Psoas muscle (tissue), 8 donors: ENCODE data around the gene KEL. TPM values are rescaled to one million over a fixed set of nuclear protein-coding genes. Genes with fewer than 3 reads are reported as not detected.

Experiments used
- ATAC-seq, 4 donors: fragments of 200-7000 bp; cut with Tn5 transposase; one replicate each; pipeline ENCODE4 v1.9.1; 2020; ENCODE audit warnings: moderate library complexity in 3 of 4, mild to moderate bottlenecking in 2 of 4
- DNase-seq, 2 donors: peaks; one replicate each; pipeline ENCODE4 v3.0.0-alpha.2; 2020
- H3K27ac ChIP-seq: fragments of 200-600 bp; one replicate; pipeline ENCODE4 v1.8.0; 2022
- H3K27me3 ChIP-seq, 3 donors: fragments of 200-600 bp in 1 of 3; one replicate each; pipeline versions ENCODE4 v1.6.1 to v1.8.0; 2013 to 2022; ENCODE audit warnings: low read length in 2 of 3, mild to moderate bottlenecking in 2 of 3, moderate library complexity in 1 of 3; ENCODE audit not compliant: insufficient read depth in 3 of 3
- H3K36me3 ChIP-seq, 2 donors: fragments of 200-600 bp in 1 of 2; one replicate each; pipeline versions ENCODE4 v1.6.1 to v1.8.0; 2013 to 2022; ENCODE audit warnings: low read depth in 1 of 2, mild to moderate bottlenecking in 1 of 2, moderate library complexity in 1 of 2; ENCODE audit not compliant: insufficient read depth in 1 of 2
- H3K4me1 ChIP-seq: fragments of 200-600 bp; one replicate; pipeline ENCODE4 v1.8.0; 2022
- H3K4me3 ChIP-seq: fragments of 200-600 bp; one replicate; pipeline ENCODE4 v1.8.0; 2022; ENCODE audit warnings: mild to moderate bottlenecking
- H3K9me3 ChIP-seq: fragments of 200-600 bp; one replicate; pipeline ENCODE4 v1.8.0; 2022
- WGBS, 3 donors: extraction: QIAGEN DNeasy Blood & Tissue Kit; methylation state at CpG; one replicate each; pipeline versions ENCODE4 v1.1.6 to v1.1.7; 2013; 5-methylcytosine and 5-hydroxymethylcytosine counted together
- intact Hi-C, 2 donors: fragments of 100-400 bp; cut with DNase I; formaldehyde crosslinking; loops; one replicate each; pipeline versions ENCODE4 v1.11.0 to v1.14.2; 2022
- polyA plus RNA-seq, 3 donors: library from polyadenylated mRNA; stranded (reverse); fragments of 200-250 nt; gene quantifications; one replicate each; pipeline ENCODE4 v1.2.3, GENCODE V29; 2013
- total RNA-seq, 4 donors: library from RNA; stranded (reverse); fragmentation: NEBNext Ultra II Directional in 2 of 4; extraction: Animal tissue kit (Norgen Biotek cat#: 25700) in 2 of 4; gene quantifications; one replicate each; pipeline versions ENCODE4 v1.2.1 to v1.2.4, GENCODE V29; 2021 to 2023
- TF ChIP-seq, protein P1 (sequence below): fragments of 200-600 bp; IDR thresholded peaks from one replicate; pipeline ENCODE4 v1.8.0; 2022; ENCODE audit warnings: antibody characterized with exemption
- donor health status: healthy with polysubstance abuse.
- donor health status: DM: no; HTN: no; CAD: no; lungs with moderate emphysema.
- donor health status: Bipolar disorder and iron deficiency.
- donor health status: healthy.
- donor health status: DM: yes; HTN: yes; CAD: no.
- donor health status: DM: no; HTN: no; CAD: no.
- donor health status: DM: no; HTN: no; CAD: no.
- donor health status: DM: yes; HTN: yes; CAD: no.

The KEL gene
- total and polyA plus RNA-seq, 7 donors: 0.01 to 0.69 (median 0.30) TPM; not detected in 2

DNA sequence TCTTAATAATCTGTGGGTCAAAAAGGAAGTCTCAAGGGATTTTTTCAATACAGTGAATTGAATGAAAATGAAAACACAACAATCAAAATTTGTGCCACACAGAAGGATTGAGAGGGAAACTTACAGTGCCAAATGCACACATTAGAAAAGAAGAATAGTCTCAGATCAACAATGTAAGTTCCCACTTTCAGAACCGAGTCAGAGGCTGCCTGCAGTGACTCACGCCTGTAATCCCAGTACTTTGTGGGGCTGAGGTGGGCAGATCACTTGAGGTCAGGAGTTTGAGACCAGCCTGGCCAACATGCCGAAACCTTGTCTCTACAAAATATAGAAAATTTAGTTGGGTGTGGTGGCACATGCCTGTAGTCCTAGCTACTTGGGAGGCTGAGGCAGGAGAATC lies 12.5 kb upstream of the KEL start:
- no peak for ATAC-seq
- TF ChIP-seq, protein P1, sequence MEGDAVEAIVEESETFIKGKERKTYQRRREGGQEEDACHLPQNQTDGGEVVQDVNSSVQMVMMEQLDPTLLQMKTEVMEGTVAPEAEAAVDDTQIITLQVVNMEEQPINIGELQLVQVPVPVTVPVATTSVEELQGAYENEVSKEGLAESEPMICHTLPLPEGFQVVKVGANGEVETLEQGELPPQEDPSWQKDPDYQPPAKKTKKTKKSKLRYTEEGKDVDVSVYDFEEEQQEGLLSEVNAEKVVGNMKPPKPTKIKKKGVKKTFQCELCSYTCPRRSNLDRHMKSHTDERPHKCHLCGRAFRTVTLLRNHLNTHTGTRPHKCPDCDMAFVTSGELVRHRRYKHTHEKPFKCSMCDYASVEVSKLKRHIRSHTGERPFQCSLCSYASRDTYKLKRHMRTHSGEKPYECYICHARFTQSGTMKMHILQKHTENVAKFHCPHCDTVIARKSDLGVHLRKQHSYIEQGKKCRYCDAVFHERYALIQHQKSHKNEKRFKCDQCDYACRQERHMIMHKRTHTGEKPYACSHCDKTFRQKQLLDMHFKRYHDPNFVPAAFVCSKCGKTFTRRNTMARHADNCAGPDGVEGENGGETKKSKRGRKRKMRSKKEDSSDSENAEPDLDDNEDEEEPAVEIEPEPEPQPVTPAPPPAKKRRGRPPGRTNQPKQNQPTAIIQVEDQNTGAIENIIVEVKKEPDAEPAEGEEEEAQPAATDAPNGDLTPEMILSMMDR: no peak
- WGBS, 3 donors: 79 to 84% (median 82%) methylated on average over 3 of the region's 3 CpGs
- intact Hi-C loops: no loop called here
- peaks cover 8% of the 10 kb centered on the region for H3K9me3 ChIP-seq
- H3K36me3 ChIP-seq: no peaks in the 10 kb centered on the region
- H3K4me1 ChIP-seq: no peaks in the 10 kb centered on the region
- no peak overlapping the region for H3K27ac ChIP-seq
- no peak overlapping the region for H3K4me3 ChIP-seq
- no peak for DNase-seq
- H3K27me3 ChIP-seq: no peaks in the 10 kb centered on the region

DNA sequence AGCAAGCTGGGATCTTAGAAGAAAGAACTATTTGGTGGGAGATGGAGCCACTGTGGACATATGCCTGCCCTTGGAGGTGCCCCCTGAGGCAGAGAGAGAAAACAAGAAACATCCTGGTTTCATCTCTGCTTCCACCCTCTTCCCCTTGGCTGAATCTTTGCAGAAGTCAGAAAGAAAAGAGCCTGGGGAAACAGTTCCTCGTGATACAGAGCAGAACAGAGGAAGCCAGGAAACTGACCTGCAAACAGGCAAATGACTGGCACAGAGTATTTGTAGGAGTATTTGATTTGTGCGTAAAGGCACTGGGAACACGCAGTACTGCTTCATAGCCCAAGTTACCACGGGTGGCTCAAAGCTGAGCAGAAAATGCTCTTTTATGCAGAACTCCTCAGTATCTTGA lies 7.0 kb upstream of the KEL start:
- TF ChIP-seq, protein P1: no peak
- Histone ChIP-seq H3K27ac (no peak overlapping the region), H3K4me3 (no peak overlapping the region), H3K27me3 (no peaks in the 10 kb centered on the region), H3K4me1 (no peaks in the 10 kb centered on the region), H3K9me3 (no peaks in the 10 kb centered on the region), H3K36me3 (no peaks in the 10 kb centered on the region)
- 54 to 65% (median 55%) methylated on average over 4 of the region's 4 CpGs for WGBS, 3 donors
- ATAC-seq: no peak
- DNase-seq: no peak
- intact Hi-C loops: no loop called here

DNA sequence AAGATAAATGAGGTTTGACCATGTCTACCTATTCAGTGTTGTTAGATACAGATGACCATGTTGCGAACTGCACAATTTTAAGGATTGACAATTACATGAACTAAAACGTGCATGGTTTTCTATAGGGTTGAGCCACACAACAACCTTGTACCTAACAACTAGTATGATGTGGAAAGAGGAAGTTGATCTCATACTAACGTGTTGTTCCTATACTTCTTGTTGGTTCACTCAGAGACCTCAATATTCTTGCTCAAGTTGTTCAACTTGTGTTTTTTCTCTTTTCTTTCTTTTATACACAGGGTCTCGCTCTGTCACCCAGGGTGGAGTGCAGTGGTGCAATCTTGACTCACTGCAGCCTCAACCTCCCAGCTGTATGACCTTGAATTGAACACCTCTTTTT lies 6.1 kb upstream of the KEL start:
- Histone ChIP-seq H3K27ac (no peak overlapping the region), H3K27me3 (no peaks in the 10 kb centered on the region), H3K9me3 (no peaks in the 10 kb centered on the region), H3K4me3 (no peak overlapping the region), H3K4me1 (no peaks in the 10 kb centered on the region), H3K36me3 (no peaks in the 10 kb centered on the region)
- TF ChIP-seq, protein P1: no peak
- ATAC-seq: no peak
- intact Hi-C loops: no loop called here
- WGBS, 3 donors: 85 to 91% (median 85%) methylated on average over 4 of the region's 4 CpGs
- no peak for DNase-seq

DNA sequence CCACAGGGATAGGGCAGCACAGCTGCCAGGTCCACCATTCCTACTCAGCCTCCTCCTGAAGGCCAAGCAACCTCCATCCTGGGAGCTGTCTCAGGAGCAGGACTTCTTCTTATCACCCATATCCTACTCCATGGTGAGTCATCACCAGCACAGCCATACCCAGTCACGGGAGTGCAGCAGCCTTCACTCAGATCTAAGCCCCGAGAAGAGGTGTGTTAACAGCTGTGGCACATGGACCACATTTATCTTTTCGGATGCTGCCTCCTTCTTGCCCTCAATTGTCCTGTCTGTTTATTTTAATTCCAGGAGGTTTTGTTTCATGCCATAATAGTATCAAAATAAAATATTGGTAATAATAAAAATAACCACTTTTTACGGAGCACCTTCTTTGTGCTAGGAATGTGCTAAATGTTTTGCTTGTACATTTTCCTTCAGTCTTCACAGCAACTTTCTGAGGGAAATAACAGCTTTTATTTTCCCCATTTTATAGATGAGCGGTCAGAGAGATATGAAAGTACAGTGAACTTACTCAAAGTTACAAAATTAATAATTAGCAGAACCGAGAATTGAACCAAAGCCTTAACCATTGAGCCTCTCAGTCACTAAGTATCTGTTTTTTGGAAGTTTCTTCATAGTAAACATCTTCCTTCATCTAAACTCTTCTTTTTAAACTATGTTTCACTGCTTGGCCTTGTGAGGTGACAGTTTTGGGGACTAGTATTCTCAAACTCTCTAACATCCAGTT lies 2.5 kb upstream of the KEL start:
- DNase-seq (no peak), ATAC-seq (no peak)
- H3K4me3 ChIP-seq: no peak overlapping the region
- TF ChIP-seq, protein P1: no peak
- no peaks in the 10 kb centered on the region for H3K4me1 ChIP-seq
- H3K27me3 ChIP-seq: no peaks in the 10 kb centered on the region
- 75 to 79% (median 78%) methylated on average over 6 of the region's 6 CpGs for WGBS, 3 donors
- no peak overlapping the region for H3K27ac ChIP-seq
- H3K9me3 ChIP-seq: no peaks in the 10 kb centered on the region
- intact Hi-C loops: no loop called here
- no peaks in the 10 kb centered on the region for H3K36me3 ChIP-seq

DNA sequence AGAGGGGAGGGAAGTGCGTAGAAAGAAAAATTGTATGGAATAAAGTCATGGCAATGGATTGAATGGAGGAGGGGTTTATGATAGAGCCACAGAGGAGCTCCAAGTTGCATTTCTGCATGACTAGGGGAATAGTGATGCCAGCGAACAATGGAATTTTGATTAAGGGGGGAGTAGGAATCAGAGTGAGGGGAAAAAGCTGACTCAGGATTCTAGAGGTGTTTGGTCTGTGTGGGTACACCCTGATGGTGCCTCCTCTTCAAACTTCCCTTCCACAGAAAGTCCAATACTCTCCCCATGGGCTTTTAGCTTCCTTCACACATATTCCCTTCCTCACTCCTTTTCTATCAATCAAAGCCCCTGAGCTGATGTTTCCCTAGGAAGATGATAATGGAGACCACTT lies 1.8 kb upstream of the KEL start:
- no peaks in the 10 kb centered on the region for H3K36me3 ChIP-seq
- no peak for DNase-seq
- H3K4me3 ChIP-seq: no peak overlapping the region
- TF ChIP-seq, protein P1: no peak
- WGBS, 3 donors: 79 to 82% (median 82%) methylated on average over 2 of the region's 2 CpGs
- H3K27ac ChIP-seq: no peak overlapping the region
- no peak for ATAC-seq
- intact Hi-C loops: no loop called here
- no peaks in the 10 kb centered on the region for H3K27me3 ChIP-seq
- H3K9me3 ChIP-seq: no peaks in the 10 kb centered on the region
- H3K4me1 ChIP-seq: no peaks in the 10 kb centered on the region
